Stimulated activated CD4-positive, alpha-beta T cell treated with anti-CD3 and anti-CD28 coated beads, Interleukin-4, amount 100 ng/mL, for 4 hours (primary cell): ENCODE results near the gene MED12.
"Not testable (repeated sequence)": the region's sequence is repeated elsewhere in the genome, so short reads cannot be mapped to it uniquely, and the experiment has no call there.

ENCODE experiments used
- DNase-seq, 2 experiments: peaks; one replicate each; pipeline ENCODE4 v3.0.0-alpha.2; 2020

Gene MED12

DNA sequence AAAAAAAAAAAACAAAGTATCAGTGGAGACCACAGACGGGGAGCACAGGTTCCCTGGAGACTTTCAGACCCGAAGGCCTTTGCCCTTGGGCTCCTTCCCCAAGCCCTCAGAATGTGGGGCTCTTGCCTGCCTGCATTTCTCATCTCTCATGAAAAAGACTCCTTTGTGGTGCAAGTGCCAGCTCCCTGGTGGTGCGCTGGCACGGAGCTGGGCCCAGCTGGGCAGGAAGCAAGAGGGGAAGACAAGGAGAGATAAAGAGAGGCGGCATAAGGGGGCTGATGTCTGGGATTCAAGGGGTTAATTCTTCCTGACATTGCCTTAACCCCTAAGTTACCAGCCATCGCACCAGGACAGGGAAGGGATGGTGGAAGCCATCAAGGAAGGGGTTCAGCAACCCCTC lies 48.1 kb downstream of the MED12 start:
- DNase-seq, result no peak

DNA sequence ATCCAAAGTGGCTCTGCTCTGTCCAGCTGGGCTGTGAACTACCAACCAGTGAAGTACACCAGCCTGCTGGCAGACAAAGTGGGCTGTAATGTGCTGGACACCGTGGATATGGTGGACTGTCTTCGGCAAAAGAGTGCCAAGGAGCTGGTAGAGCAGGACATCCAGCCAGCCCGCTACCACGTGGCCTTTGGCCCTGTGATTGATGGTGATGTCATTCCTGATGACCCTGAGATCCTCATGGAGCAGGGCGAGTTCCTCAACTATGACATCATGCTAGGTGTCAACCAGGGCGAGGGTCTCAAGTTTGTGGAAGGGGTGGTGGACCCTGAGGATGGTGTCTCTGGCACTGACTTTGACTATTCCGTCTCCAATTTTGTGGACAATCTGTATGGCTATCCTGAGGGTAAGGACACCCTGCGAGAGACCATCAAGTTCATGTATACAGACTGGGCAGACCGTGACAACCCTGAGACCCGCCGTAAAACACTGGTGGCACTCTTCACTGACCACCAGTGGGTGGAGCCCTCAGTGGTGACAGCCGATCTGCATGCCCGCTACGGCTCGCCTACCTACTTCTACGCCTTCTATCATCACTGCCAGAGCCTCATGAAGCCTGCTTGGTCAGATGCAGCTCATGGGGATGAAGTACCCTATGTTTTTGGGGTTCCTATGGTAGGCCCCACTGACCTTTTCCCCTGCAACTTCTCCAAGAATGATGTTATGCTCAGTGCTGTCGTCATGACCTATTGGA lies 48.8 kb downstream of the MED12 start:
- no peak for DNase-seq

DNA sequence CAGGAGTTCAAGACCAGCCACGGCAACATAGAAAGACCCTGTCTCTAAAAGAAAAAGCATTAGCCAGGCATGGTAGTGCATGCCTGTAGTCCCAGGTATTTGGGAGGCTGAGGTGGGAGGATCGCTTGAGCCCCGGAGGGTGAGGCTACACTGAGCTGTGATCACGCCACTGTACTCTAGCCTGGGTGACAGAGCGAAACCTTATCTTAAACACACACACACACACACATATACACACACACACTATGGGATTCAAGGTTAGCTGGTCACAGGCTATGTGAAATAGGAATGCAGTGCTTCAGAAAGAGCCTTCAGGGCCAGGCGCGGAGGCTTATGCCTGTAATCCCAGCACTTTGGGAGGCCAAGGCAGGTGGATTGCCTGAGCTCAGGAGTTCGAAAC lies 49.7 kb downstream of the MED12 start:
- DNase-seq, result no peak

DNA sequence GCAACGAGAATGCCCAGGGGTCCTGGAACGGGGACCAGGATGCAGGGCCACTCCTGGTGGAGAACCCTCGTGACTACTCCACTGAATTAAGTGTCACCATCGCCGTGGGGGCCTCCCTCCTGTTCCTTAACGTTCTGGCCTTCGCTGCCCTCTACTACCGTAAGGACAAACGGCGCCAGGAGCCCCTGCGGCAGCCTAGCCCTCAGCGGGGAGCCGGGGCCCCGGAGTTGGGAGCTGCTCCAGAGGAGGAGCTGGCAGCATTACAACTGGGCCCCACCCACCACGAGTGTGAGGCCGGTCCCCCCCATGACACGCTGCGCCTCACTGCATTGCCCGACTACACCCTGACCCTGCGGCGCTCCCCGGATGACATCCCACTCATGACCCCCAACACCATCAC lies 51.2 kb downstream of the MED12 start:
- no peak for DNase-seq

DNA sequence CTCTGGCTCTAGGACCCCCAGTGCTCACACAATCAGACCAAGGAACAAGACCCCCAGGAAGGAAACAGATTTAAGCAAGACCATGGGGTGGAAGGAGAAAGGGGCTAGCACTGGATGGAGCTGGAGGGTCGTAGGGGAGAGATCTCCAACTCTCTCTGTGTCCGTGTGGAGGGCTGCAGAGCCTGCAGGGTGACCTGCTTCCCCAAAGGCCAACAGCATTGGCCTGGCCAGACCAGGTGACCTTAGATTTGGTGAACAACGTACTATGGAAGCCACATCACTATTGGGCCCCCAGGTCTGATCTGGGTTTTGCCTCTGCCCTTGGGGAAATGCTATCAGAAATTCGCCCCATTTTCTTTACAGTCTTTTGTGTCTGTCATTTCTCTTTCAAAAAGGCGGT lies 52.3 kb downstream of the MED12 start:
- no peak for DNase-seq

DNA sequence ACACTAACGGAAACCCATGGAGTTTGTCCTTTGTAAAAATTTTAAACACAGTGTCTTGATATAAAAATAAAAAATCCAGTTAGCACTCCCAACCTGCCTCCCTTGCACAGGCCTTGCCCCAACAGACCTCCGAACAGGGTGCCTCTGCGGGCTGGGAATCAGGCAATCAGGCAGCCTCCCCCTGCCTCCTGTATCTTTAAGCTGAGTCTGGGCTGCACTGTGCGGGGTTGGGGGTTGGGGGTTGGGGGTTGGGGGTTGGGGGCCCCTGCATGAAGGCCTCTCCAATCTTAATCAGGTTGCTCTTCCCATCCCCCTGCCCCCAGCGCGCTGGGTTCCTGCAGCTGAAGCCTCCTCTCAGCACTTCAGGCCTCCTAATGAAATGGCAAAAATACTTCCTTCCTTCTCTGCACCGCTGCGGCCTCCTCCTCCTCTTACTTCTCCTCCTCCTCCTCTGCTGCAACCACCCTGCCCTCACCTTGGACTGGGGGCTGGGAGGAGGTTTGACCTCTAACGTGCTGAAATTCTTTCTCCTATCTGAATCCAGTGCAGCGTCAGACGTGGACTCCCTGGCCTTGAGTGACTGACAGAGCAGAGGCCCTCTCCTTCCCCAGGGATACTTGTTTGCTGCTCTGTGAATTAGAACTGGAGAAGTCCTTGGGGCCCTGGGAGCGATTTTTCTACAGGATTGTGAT lies 52.9 kb downstream of the MED12 start:
- no peak for DNase-seq

DNA sequence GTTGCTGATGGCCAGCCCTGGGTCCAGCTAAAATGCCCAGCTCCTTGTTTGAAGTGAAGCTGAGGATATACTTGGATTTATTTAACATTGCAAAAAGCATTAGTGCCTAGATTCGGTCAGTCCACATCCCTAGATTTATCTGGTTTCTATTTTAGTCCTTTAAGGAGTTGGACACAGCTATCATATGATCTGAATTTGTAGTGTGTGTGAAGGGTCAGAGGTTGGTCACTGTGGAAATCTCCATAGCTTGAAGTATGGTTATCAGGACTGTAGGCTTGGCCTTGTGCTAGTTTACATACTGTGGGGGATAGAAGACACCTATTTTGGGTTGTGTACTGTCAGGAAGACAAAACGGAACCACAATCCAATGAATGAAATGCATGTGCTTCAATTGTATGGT lies 55.0 kb downstream of the MED12 start:
- DNase-seq, result no peak

DNA sequence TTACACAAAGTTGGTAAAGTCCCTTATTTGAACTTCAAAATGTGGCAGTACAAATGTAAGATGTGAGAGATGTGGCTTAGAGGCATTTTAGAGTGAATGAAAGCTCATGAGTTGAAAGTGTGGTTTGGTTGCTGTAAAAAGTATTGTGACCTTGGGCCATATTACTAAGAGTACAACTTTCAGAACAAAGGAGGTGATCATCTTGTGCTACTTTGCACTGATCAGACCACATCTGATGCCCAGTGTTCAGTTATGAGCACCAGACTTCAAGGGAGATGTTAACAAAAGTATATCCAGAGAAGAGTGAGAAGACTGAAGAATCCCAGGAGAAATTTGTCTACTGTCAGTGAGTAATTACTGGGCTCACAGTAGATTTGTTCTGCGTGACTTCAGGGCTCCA lies 56.4 kb downstream of the MED12 start:
- DNase-seq, result no peak

DNA sequence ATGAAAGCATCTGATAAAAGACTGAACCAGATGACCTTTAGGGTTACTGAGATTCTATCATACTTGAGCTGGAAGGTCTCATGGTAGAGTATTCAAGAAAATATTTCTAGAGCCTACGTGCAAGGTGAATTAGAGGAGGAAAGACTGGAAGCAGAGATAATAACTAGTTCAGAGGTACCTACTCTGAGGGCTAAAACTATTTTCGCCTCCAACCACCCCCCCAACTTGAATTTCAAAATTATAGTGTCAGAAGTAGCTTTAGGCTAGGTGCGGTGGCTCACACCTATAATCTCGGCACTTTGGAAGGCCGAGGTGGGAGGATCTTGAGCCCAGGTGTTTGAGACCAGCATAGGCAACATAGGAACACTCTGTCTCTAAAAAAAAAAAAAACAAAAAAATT lies 57.1 kb downstream of the MED12 start:
- DNase-seq, result no peak

DNA sequence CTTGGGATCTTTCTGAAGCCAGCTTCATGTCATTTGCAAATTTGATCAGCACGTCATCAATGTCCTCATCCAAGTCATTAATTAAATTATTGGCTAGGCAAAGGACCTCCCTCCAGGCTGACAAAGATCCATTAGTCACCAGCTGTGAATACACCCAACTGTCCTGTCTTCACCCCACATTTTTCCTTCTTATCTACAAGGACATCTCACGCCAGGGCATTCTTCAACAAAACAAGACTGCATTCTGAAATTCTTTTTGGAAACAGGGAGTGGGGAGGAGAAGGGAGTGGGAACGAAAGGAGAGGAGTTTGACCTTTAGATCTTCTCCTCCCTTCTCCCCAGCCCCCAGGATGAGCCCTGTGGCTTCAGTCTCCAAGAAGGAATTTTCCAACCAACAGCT lies 58.9 kb downstream of the MED12 start:
- no peak for DNase-seq

DNA sequence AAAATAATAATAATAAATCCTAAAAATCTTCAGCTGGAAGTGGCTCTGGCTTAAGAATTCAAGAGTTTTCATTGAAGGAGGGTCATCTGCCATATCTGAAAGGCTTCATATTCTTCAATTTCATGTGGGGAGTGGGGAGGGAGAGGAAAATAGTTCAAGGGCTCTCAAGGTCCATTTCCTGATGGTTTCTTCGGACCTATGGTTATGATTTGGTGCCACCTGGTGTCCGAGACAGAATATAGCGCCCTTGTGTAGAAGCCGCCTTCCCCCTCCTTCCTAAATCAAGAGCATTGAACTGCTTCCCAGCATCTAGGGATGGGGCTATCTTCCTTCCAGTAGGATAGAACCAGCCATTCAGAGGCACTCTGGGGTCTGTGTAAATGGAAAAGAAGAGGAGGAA lies 60.5 kb downstream of the MED12 start:
- DNase-seq, result peak; percentile 10 to 23

DNA sequence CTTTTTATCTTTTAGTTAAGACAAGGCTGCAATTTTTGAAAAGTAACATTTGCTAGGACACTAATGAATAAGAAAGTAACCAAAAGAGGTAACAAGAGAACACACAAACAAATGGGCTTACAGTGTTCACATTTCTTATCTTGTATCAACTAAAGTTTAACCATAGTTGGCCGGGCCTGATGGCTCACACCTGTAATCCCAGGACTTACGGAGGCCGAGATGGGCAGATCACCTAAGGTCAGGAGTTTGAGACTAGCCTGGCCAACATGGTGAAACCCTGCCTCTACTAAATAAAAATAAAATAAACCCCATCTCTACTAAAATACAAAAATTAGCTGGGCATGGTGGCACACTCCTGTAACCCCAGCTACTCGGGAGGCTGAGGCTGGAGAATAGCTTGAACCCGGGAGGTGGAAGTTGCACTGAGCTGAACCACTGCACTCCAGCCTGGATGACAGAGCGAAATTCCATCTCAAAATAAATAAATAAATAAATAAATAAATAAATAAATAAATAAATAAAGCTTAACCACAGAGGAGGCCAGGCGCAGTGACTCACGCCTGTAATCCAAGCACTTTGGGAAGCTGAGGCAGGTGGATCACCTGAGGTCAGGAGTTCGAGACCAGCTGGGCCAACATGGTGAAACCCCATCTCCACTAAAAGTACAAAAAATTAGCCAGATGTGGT lies 62.3 kb downstream of the MED12 start:
- not testable (repeated sequence) for DNase-seq

DNA sequence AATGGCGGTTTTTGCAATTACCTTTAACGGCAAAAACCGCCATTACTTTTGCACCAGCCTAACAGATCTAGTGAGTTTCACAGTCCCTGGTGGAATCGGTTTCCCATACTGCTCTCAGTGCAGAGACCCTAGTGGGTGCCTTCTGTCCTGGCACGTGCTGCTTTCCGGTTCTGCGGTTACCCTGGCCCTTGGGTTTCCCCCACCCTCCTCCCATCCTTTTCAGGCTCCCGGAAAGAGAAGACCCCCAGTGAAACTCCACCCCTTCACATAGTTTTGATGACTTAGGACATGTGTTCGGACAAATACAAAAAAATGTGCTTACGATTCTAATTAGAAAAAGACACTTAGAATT lies 63.1 kb downstream of the MED12 start:
- DNase-seq, result peak; percentile 39 to 45

DNA sequence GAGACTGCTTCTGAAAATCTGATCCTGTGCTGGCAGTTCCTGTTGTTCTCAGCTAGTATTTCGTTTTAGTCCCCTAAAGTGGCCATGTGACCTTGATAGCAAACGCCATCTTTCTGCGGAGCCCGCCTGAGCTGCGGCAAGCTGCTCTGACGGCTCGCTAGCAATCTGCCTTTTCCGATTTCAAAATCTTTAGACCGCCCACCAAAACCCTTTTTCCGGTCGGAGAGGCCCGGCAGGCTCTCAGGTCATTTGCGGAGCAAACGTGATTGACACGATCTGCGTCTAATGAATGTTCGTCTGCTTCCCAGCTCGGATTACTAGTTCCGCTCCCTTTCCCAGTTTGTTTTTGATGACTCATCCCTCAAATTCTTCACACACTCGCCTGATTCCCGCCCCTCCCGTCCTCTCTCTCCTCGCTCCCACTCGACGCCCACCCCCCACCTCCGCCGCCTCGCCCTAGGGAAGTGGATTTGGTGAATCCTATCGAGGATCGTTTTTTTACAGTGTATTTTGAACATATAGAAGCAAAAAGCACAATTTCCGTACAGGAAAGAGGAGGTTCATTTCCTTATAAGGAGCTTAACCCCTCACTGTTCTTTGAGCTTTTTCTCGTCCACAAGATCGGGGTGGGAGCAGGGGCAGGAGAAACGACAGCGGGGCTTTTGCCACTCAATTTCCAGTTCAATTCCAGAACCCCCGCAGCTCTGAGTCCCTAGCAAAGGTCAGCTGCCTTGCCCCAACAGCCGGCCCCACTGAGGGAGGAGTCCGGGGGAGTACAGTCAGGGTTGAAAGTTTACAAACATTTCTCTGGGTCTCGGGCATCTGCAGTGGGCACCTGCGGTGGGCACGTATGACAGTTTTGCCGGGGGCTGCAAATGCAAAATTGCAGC lies 63.8 kb downstream of the MED12 start:
- DNase-seq, result peak; percentile 63 to 84

DNA sequence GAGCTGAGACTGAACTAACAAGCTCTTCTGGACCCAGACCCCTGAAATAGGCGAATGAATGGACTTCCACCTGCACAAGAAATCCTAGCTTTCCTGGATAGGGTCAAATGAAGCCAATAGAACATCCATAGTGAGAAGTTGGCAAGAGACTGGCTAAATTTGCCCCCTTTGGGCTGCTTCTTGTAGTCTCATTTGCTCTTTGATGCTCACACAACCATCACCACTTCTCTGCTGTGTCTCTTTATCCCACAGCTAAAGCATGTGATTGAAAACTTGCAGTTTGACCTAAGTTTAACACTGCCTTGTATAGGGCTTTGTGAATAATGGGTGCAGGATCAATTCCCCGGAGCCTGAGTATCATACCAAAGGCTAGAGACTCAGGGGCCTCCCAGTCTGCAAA lies 64.5 kb downstream of the MED12 start:
- DNase-seq, result no peak

DNA sequence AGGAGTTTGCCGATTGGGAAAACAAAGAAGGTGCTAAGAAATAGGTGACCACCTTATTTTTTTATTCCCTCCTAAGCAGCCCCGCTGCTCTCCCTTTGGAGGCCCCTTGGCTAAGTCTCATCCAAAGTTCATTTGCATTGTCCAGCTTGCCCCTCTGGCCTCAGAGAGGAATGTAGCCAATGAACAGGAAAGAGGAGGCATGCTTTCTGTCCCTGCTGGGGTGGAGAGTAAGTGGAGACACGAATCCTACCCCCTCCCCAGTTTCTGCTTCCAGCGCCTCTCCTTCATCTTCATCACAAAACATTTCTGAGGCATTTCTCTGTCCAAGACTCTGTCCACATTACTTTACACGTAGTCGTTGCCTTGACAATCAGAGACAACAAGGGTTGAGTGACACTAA lies 64.9 kb downstream of the MED12 start:
- DNase-seq, result no peak

DNA sequence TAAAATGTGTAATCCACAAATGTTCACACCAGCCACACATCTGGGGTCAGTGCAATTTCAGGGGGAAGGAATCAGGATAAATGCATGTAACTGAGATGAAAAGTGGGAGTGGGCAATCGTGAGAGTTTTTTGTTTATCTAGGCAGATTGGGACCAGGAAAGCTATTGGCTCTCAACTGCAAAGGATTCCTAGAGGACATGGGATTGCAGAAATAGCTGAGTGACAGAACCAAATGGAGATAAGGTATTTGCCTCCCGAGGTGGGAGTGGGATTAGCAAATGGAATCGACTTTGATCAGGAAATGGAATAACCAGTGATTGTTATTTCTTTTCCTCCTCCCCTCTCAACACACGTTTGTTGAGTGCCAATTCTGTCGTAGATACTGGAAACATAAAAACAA lies 65.7 kb downstream of the MED12 start:
- DNase-seq, result no peak

DNA sequence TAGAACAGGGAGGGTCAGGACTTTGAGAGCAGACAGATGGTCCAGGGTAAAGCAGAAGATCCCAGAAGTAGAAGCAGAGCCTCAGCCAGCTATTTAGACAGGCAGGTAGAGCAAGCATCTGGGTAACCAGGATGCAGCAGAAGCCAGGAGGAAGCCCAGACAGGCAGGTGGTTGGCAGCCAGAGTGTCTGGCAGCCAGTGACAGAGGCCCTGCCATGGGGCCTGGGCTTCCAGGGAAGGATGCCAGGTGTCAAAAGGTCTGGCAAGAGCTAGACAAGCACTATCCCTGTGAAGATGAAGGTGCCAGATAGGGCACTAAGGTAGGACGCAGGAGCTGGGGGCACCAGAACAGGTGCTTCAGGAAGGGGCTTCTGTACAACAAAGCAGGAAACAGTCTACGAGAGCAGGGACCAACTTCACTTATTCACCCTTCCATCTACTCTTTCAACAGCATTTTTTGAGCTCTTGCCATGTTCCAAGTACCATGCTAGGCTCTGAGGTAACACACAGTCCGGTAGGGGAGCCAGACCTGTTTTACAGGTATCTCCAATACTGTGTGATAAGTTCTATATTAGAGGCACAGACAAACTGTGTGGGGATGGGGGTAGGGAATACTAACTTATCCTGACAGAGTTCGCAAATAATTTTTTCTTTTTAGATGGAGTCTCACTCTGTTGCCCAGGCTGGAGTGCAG lies 66.6 kb downstream of the MED12 start:
- no peak for DNase-seq

DNA sequence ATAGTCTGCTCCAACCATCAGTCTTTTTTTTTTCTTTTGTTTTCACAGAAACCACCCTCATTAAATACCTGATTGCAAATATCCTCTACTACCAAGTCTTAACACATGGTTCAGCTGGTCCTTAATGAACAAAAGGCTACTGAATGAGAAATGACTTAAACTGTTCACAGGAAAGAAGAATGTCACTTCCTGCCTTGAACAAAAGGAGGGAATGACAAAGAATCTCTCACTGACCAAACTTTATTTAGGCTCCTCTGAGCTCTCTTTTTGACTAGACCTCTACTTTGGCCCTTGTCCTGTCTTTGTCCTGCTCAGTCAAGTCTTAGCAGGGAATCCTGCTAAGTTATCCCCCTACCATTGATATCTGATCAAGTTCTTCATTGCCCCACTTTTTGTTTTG lies 72.9 kb downstream of the MED12 start:
- DNase-seq, result no peak
